Coronary artery (tissue), 2 donors: ENCODE data around the gene ELAVL1.
"Not testable (repeated sequence)": the region's sequence is repeated elsewhere in the genome, so short reads cannot be mapped to it uniquely, and the experiment has no call there.

Source experiments
- DNase-seq: peaks from one replicate; pipeline ENCODE4 v3.0.0-alpha.2; 2017; ENCODE audit warnings: low spot score
- H3K27ac ChIP-seq, 2 donors: fragments of 200-600 bp; sonication (generic); one replicate each; pipeline ENCODE4 v1.5.1; 2016 to 2019
- H3K4me3 ChIP-seq: fragments of 200-600 bp; sonication (generic); 2 replicates; pipeline ENCODE4 v1.5.1; 2016; ENCODE audit warnings: mild to moderate bottlenecking, moderate library complexity
- TF ChIP-seq, protein P1 (sequence below): fragments of 200-600 bp; sonication (generic); IDR thresholded peaks from one replicate; pipeline ENCODE4 v1.5.1; 2019; ENCODE audit warnings: antibody characterized with exemption

Gene ELAVL1

GRCh38 chr19:8030960-8031359 lies 25.5 kb upstream of the ELAVL1 start:
- TF ChIP-seq, protein P1, sequence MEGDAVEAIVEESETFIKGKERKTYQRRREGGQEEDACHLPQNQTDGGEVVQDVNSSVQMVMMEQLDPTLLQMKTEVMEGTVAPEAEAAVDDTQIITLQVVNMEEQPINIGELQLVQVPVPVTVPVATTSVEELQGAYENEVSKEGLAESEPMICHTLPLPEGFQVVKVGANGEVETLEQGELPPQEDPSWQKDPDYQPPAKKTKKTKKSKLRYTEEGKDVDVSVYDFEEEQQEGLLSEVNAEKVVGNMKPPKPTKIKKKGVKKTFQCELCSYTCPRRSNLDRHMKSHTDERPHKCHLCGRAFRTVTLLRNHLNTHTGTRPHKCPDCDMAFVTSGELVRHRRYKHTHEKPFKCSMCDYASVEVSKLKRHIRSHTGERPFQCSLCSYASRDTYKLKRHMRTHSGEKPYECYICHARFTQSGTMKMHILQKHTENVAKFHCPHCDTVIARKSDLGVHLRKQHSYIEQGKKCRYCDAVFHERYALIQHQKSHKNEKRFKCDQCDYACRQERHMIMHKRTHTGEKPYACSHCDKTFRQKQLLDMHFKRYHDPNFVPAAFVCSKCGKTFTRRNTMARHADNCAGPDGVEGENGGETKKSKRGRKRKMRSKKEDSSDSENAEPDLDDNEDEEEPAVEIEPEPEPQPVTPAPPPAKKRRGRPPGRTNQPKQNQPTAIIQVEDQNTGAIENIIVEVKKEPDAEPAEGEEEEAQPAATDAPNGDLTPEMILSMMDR = no peak
- H3K4me3 ChIP-seq = no peak overlapping the region
- H3K27ac ChIP-seq = no peak overlapping the region
- no peak for DNase-seq

GRCh38 chr19:8028951-8029491 lies 23.6 kb upstream of the ELAVL1 start:
- H3K27ac ChIP-seq = no peak overlapping the region
- no peak for DNase-seq
- H3K4me3 ChIP-seq = no peak overlapping the region
- TF ChIP-seq, protein P1 = no peak

DNA sequence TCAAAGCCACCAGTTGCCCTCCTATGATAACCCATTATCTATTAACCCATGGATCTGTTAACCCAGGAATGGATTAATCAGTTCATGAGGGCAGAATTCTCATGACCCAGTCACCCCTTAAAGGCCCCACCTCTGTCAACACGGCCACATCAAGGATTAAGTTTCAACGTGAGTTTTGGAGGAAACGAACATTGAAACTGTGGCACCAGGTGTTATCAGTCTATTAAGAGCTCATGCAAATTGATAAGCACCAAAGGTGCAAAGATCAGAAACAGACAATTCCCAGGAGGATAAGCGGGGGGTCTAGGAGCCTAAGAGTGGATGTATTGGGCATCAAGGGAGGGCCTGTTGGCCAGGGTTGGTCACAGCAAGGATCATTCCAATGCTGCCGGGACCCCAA lies 19.9 kb upstream of the ELAVL1 start:
- Histone ChIP-seq H3K27ac (no peak overlapping the region), H3K4me3 (no peak overlapping the region)
- TF ChIP-seq, protein P1 = no peak
- no peak for DNase-seq

- H3K27ac ChIP-seq, H3K4me3 ChIP-seq, DNase-seq: not testable (repeated sequence)
These were observed 18.8 kb upstream of the ELAVL1 start for GRCh38 chr19:8024256-8024655.

DNA sequence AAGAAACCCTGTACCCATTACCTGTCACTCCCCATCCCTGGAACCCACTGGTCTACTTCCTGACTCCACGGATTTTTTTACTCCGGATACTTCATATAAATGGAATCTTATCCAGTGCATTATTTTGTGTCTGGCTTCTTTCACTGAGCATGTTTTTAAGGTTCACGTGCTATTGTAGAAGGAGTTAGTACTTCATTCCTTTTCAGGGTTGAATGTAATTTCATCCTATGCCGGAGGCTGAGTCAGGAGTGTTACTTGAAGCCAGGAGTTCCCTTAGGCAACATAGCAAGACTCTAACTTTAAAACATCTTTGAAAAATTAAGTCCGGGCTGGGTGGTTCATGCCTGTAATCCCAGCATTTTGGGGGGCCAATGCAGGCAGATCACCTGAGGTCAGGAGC lies 17.9 kb upstream of the ELAVL1 start:
- TF ChIP-seq, protein P1 = no peak
- H3K4me3 ChIP-seq = no peak overlapping the region
- H3K27ac ChIP-seq = no peak overlapping the region
- DNase-seq = no peak

DNA sequence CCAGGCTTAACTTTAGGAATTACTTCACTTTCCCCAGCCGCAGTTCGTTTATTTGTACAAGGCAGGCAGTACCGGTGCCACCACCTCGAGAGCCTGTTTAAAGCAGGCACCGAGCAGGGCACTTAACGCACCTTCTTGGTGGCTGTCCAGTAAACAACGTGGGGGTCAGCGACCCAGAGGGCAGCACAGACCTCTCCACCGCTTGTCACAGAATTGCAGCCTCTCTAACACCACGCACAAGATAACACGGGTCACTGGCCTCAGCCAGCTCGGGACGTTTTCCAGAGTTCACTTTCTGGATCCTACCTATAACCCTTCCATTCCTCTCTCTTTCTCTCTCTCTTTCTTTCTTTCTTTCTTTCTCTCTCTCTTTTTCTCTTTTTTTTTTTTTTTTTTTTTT lies 16.8 kb upstream of the ELAVL1 start:
- no peak overlapping the region for H3K27ac ChIP-seq
- TF ChIP-seq, protein P1 = no peak
- H3K4me3 ChIP-seq = no peak overlapping the region
- DNase-seq = no peak

DNA sequence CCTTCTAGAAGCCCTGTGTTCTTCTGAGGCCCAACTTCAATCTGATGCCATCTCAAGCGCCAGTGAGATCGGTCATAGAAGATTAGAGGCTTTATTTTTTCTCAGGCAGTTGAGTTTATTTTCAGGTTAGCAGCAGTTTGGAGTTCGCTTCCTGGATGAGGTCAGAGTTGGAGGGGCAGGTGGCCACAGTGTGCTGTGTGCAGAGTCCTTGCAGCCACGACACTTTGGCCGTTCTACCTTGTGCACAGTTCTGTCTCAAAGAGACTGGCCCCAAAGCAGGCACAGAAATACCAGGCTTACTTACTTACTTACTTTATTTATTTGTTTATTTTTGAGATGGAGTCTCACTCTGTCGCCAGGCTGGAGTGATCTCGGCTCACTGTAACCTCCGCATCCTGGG lies 15.9 kb upstream of the ELAVL1 start:
- Histone ChIP-seq H3K27ac (no peak overlapping the region), H3K4me3 (no peak overlapping the region)
- no peak for DNase-seq
- TF ChIP-seq, protein P1 = no peak

DNA sequence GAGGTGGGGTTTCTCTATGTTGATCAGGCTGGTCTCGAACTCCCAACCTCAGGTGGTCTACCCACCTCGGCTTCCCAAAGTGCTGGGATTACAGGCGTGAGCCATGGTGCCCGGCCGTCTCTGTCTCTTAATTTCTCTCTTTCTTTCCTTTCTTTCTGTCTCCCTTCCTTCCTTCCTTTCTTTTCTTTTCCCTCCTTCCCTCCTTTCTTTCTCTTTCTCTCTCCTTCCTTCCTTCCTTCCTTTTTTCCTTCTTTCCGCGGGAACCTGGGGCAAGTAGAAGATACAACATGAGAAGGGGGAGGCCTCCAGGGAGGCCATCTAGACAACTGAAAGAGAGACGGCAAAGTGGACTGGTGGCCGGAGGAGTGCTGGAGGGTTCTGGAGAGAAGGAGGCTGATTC lies 15.2 kb upstream of the ELAVL1 start:
- no peak for DNase-seq
- no peak overlapping the region for H3K4me3 ChIP-seq
- TF ChIP-seq, protein P1 = no peak
- H3K27ac ChIP-seq = no peak overlapping the region
